GM12801 (cell line): ENCODE results near the gene PPP5C.

Experiments used
- CTCF ChIP-seq: IDR thresholded peaks from one replicate; pipeline ENCODE4 v1.5.1; 2011; ENCODE audit warnings: control low read depth; ENCODE audit not compliant: insufficient read length; ENCODE audit errors: extremely low read depth

PPP5C gene

GRCh38 chr19:46369817-46370216, 22.9 kb downstream of the PPP5C start:
- no peak for TF ChIP-seq CTCF

- TF ChIP-seq CTCF = no peak
Measured at GRCh38 chr19:46371371-46371901, 24.5 kb downstream of the PPP5C start.

GRCh38 chr19:46372901-46373490, 26.1 kb downstream of the PPP5C start:
- no peak for TF ChIP-seq CTCF

- TF ChIP-seq CTCF = no peak
Measured at GRCh38 chr19:46373491-46374359, 26.8 kb downstream of the PPP5C start.

GRCh38 chr19:46374536-46375475, 27.9 kb downstream of the PPP5C start:
- TF ChIP-seq CTCF = no peak

GRCh38 chr19:46376241-46377153, 29.6 kb downstream of the PPP5C start:
- no peak for TF ChIP-seq CTCF
